ENCODE measurements around the gene AK3. TPM values are rescaled to one million over a fixed set of nuclear protein-coding genes. Genes with fewer than 3 reads are reported as not detected.
A peak's percentile ranks its signal among the peaks of the same experiment; 100 is the strongest.
"Not testable (repeated sequence)": the region's sequence is repeated elsewhere in the genome, so short reads cannot be mapped to it uniquely, and the experiment has no call there.

Gene AK3
- total RNA-seq, 2 donors from 2014 or later: 36.9 to 37.1 TPM

DNA sequence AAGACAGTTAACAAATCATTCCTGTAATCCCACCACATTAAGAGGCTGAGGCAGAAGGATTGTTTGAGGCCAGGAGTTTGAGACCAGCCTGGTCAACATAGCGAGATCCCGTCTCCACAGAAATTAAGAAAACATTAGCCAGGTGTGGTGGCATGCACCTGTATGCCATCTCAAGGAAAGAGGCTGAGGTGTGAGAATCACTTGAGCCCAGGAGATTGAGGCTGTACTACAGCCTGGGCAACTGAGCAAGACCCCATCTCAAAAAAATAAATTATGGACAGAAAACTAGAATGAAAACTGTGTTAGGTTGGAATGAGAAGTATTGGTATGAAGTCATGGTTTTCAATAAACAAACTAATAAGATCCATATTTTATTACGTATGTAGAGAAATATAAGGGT, 23.0 kb upstream of the AK3 start:
- H3K9me3 Mint-ChIP-seq: no peaks in the 10 kb centered on the region
- no peaks in the 10 kb centered on the region for H3K36me3 Mint-ChIP-seq (ENCODE audit: insufficient read depth in 2 of 2)
- H3K4me1 Mint-ChIP-seq (ENCODE audit: low read depth): peaks cover 12% of the 10 kb centered on the region
- peaks cover 16% of the 10 kb centered on the region for H3K27me3 Mint-ChIP-seq (ENCODE audit: low read depth)
- no peak overlapping the region for H3K4me3 Mint-ChIP-seq
- DNase-seq (no peak), ATAC-seq (replicated peaks in 1 of 2) (no peak)
- H3K27ac Mint-ChIP-seq: no peak overlapping the region

DNA sequence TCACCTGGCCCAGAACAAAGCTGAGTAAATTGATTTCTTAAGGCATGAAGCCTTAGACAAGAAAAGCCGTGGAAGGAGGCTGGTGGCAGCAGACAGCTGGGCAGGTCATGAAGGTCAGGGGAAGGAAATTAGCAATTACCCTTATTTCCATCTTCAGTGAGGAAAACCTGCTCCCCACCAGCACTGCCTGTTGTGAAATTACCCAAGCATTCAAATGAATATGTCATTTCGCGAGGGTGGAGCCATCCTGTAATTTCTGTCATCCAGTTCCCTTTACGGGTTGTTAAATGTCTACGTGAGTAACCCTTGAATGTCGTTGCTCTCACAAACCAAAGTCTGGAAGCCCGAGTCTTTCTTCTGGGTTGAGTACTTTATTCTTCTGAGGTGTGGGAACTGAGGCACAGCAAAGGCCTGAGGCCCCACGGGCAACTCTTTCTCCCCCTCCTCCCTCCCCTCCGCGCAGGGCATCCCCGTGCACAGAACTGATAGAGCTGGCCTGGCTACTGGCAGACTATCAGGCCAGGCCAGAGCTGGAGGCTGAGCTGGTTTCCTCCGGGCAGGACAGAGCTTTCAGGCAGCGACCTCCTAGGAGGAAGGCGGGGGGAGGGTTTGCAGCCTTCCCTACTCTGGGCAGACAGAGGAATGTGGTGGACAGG, 22.0 kb upstream of the AK3 start:
- DNase-seq: no peak
- peak overlapping the region; percentile 64 for H3K27ac Mint-ChIP-seq
- ATAC-seq (replicated peaks in 1 of 2): peak; percentile 32 to 44

DNA sequence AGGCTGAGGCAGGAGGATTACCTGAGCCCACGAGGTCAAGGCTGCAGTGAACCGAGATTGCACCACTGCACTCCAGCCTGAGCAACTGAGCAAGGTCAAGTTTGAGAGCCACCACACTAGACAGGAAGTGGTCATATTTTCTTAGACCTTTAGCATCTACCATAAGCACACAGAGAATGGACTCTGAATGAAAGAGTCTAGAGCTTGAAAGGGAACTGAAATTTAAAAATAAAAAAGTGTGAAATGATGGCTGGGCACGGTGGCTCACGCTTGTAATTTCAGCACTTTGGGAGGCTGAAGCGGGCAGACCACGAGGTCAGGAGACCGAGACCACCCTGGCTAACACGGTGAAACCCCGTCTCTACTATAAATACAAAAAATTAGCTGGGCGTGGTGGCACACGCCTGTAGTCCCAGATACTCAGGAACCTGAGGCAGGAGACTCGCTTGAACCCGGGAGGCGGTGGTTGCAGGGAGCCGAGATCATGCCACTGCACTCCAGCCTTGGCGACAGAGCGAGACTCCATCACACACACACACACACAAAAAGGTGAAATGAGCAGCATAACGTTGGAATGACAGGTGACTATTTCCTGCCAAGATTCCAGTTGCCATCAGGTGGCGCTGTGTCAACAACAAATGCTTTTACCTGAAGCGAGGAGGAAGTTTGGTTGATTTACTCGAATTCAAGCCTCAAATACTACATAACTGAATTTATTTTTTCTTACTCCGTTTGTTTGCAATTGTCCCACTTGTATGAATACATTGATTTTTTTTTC, 21.3 kb upstream of the AK3 start:
- Mint-ChIP-seq H3K9me3 (no peaks in the 10 kb centered on the region), H3K36me3 (ENCODE audit: insufficient read depth in 2 of 2) (no peaks in the 10 kb centered on the region), H3K27ac (peak overlapping the region; percentile 64), H3K27me3 (ENCODE audit: low read depth) (peaks cover 16% of the 10 kb centered on the region), H3K4me1 (ENCODE audit: low read depth) (peaks cover 11% of the 10 kb centered on the region), H3K4me3 (peak overlapping the region; percentile 69 to 83)
- ATAC-seq (replicated peaks in 1 of 2): peak; percentile 82 to 85
- DNase-seq: peak; percentile 80 to 81

More for the DNA sequence above, 22.0 kb upstream of the AK3 start:
- Mint-ChIP-seq H3K4me1 (ENCODE audit: low read depth) (peaks cover 11% of the 10 kb centered on the region), H3K36me3 (ENCODE audit: insufficient read depth in 2 of 2) (no peaks in the 10 kb centered on the region), H3K27me3 (ENCODE audit: low read depth) (peaks cover 16% of the 10 kb centered on the region), H3K4me3 (peak overlapping the region; percentile 69 to 83), H3K9me3 (no peaks in the 10 kb centered on the region)

DNA sequence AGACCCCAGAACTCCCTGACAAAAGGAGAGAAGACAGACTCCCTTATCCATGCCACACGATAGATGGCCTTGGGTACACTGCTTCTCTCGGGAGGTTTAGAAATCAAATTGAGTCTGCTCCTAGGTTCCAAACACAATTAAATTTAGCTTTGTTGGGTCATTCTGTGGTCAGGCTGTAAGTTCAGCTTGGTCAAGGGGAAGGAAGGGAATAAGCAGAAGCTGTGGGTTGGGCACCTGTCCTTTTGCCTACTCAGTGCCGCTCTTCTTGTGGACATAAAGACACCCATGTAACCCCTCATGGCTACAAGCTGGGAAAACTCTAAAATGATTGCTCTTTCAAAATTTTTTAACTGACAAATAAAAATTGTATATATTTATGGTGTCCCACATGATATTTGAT, 19.1 kb upstream of the AK3 start:
- H3K27me3 Mint-ChIP-seq (ENCODE audit: low read depth): peaks cover 16% of the 10 kb centered on the region

DNA sequence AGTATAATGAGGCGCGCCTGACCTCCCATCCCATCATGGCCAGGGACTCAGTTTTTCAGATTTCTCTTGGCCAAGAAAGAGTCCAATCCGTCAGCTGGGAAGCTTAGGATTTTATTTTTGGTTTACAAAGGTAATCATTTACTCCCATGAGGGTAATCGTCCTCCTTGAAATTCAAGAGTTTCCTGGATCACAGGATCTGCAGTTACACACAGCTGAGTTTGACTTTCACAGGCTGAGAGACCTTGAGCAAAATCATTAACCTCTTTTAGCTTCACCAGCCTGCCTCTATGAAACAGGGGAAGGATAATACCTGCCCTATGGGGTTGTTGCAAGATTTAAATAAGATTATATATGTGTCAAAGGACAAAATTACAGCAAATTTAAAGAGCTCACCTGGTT, 15.4 kb upstream of the AK3 start:
- Mint-ChIP-seq H3K9me3 (no peaks in the 10 kb centered on the region), H3K27ac (no peak overlapping the region), H3K4me1 (ENCODE audit: low read depth) (no peaks in the 10 kb centered on the region), H3K36me3 (ENCODE audit: insufficient read depth in 2 of 2) (no peaks in the 10 kb centered on the region), H3K27me3 (ENCODE audit: low read depth) (peaks cover 12% of the 10 kb centered on the region), H3K4me3 (no peak overlapping the region)
- ATAC-seq (replicated peaks in 1 of 2) (no peak), DNase-seq (no peak)

More for the DNA sequence above, 19.1 kb upstream of the AK3 start:
- peaks cover 11% of the 10 kb centered on the region for H3K4me1 Mint-ChIP-seq (ENCODE audit: low read depth)
- DNase-seq: no peak
- H3K9me3 Mint-ChIP-seq: no peaks in the 10 kb centered on the region
- H3K36me3 Mint-ChIP-seq (ENCODE audit: insufficient read depth in 2 of 2): no peaks in the 10 kb centered on the region
- no peak overlapping the region for H3K4me3 Mint-ChIP-seq
- ATAC-seq (replicated peaks in 1 of 2): no peak
- no peak overlapping the region for H3K27ac Mint-ChIP-seq

DNA sequence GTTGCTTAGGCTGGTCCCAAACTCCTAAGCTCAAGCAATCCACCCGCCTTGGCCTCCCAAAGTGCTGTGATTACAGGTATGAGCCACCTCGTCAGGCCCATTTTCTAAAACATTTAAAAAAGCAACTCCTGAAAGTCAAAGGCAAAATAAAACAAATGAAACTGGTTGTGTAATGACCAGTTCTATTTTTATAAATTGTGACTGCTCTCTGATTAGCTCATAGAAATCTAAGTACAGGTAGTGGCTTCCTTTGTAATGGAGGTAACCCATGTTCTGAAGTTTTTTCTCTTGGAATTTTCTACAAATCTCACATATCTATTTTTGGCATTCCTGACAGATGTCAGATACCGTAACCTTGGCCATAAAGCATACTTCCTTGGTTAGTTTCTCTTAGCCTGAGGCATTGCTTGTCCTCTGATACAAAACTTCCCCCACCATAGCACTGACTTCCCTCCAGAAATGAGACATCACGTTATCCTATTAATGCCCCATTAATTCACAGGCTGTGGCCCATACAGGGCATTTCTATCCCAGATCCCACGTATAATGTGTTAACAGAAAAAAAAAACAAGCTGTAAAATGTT, 14.1 kb upstream of the AK3 start:
- ATAC-seq (replicated peaks in 1 of 2): no peak
- Mint-ChIP-seq H3K4me3 (no peak overlapping the region), H3K9me3 (no peaks in the 10 kb centered on the region), H3K27me3 (ENCODE audit: low read depth) (peaks cover under 1% of the 10 kb centered on the region), H3K4me1 (ENCODE audit: low read depth) (no peaks in the 10 kb centered on the region), H3K36me3 (ENCODE audit: insufficient read depth in 2 of 2) (no peaks in the 10 kb centered on the region), H3K27ac (no peak overlapping the region)
- DNase-seq: no peak

DNA sequence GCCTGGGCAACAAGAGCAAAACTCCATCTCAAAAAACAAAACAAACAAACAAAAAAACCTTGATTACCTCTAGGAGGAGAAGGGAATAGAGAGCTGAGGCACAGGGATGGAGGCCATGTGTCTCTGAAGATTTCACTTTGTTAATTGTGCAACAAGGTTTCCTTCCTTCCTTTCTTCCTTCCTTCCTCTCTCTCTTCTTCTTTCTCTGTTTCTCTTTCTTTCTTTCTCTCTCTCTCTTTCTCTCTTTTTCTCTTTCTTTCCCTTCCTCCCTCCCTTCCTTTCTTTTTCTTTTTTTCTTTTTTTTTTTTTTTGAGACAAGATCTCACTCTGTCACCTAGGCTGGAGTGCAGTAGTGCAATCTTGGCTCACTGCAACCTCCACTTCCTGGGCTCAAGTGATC, 13.5 kb upstream of the AK3 start:
- not testable (repeated sequence) for H3K27me3 Mint-ChIP-seq (ENCODE audit: low read depth); H3K27ac Mint-ChIP-seq; H3K9me3 Mint-ChIP-seq; ATAC-seq (replicated peaks in 1 of 2); H3K4me1 Mint-ChIP-seq (ENCODE audit: low read depth); DNase-seq; H3K36me3 Mint-ChIP-seq (ENCODE audit: insufficient read depth in 2 of 2); H3K4me3 Mint-ChIP-seq

DNA sequence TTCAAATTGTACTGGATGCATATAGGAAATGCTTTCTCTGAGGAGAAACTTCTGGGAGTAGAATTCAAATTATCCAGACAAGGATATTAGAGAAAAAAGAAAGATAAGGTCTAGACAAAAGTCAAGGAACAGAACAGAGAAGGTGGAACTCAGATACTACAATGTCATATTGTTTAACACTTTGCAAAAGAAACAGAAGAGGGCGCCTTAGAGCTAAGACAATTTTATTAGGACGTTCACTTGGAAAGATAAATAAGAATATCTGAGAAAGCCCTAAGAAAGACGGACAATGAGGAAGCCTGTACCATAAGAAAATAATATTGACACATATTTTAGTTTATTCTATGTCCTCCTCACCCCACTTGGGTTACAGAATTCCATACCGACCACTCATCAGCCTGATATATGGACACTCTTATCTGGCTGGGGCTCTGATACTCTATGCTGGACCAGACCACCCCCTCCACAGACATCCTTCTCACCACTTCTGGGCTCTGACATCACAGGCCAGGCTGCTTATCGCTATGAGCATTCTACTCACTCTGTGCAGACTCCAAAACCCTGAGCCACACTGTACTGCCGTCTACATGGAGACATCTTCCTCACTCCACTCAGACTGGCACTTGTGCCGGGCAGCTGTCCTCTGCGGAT, 9.1 kb upstream of the AK3 start:
- DNase-seq (no peak), ATAC-seq (replicated peaks in 1 of 2) (peak in 1 of 2 donors; percentile 39)
- no peaks in the 10 kb centered on the region for H3K27me3 Mint-ChIP-seq (ENCODE audit: low read depth)
- H3K9me3 Mint-ChIP-seq: no peaks in the 10 kb centered on the region
- peaks cover 21% of the 10 kb centered on the region for H3K4me1 Mint-ChIP-seq (ENCODE audit: low read depth)
- no peaks in the 10 kb centered on the region for H3K36me3 Mint-ChIP-seq (ENCODE audit: insufficient read depth in 2 of 2)
- H3K4me3 Mint-ChIP-seq: no peak overlapping the region
- no peak overlapping the region for H3K27ac Mint-ChIP-seq

DNA sequence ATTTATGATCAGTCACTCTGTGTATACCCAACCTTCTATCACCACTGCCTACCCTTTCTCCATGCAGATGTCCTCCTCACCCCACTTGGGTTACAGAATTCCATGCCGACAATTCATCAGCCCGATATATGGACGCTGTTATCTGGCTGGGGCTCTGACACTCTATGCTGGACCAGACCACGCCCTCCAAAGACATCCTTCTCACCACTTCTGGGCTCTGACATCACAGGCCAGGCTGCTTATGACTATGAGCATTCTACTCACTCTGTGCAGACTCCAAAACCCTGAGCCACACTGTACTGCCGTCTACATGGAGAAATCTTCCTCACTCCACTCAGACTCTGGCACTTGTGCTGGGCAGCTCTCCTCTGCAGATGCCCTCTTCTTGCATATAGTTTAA, 7.6 kb upstream of the AK3 start:
- H3K27ac Mint-ChIP-seq: no peak overlapping the region
- H3K36me3 Mint-ChIP-seq (ENCODE audit: insufficient read depth in 2 of 2): no peaks in the 10 kb centered on the region
- peaks cover 1 to 3% of the 10 kb centered on the region in 2 donors for H3K9me3 Mint-ChIP-seq
- no peaks in the 10 kb centered on the region for H3K27me3 Mint-ChIP-seq (ENCODE audit: low read depth)
- no peak overlapping the region for H3K4me3 Mint-ChIP-seq
- DNase-seq: no peak
- peak in 1 of 2 donors; percentile 49 for ATAC-seq (replicated peaks in 1 of 2)
- peaks cover 27% of the 10 kb centered on the region for H3K4me1 Mint-ChIP-seq (ENCODE audit: low read depth)

DNA sequence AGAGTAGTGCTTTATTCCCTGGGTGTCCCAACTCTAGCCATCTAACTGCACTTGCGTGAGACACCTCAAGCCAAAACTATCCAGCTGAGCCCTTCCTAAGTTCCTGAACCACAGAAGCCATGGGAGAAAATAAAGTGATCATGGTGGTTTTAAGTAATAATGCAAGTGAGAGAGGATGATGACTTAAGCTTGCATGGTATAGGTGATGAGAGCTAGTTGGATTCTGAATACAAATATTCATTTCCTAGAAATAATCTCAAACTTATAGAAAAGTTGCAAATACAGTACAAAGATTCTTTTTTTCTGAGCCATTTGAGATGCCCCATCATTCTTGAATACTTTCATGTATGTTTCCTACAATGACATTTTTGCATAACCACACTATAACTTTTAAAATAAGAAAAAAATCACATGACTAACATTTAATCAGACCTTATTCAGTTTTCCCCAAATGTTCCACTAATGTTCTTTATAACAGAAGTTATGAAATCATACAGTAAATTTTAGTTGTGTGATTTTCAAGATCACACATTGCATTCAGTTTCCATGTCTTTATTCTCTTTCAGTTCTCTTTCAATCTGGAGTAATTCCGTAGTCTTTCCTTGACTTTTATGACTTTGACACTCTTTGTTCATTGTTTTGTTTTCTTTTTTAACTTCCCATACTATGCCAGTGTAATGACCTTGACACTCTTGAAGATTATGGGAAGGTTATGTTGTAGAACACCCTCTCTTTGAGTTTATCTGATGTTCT, 5.5 kb upstream of the AK3 start:
- DNase-seq (no peak), ATAC-seq (replicated peaks in 1 of 2) (peak; percentile 22 to 47)
- Mint-ChIP-seq H3K4me1 (ENCODE audit: low read depth) (peaks cover 45% of the 10 kb centered on the region), H3K4me3 (peak overlapping the region in 1 of 2 donors; percentile 38), H3K27ac (peak overlapping the region; percentile 39), H3K27me3 (ENCODE audit: low read depth) (no peaks in the 10 kb centered on the region), H3K9me3 (peaks cover 1 to 3% of the 10 kb centered on the region in 2 donors), H3K36me3 (ENCODE audit: insufficient read depth in 2 of 2) (no peaks in the 10 kb centered on the region)

DNA sequence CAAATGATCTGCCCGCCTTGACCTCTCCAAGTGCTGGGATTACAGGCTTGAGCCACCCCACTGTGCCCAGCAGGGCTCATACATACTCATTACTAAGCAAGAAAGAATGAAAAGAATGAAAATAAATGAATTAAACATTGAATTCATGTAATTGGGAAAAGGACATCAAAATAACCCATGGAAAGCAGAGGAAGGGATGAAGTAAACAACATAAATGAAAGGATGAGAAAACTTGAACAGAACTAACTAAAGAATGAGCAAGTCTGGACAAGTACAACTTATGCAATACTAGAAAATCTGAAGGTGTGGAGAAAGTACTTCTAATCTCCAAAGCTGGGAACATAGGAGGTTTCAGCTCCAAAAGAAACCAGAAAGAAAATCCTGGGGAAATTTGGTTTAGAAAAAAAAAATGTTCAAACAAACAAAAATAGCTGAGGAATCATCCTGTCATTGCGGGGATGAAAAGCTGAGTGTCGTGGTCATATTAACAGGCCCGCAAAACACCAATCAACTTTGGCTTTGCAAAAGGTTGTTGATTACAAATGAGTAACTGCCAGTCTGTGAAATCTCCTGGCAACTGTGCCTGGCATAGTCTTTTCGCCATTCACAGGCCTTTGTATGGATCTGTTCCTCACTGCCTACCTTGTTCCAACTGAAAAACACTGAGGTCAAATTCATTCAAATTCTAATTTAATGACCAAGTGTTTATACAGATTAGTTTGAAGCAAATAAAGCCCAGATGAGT, 2.3 kb upstream of the AK3 start:
- no peak overlapping the region for H3K27ac Mint-ChIP-seq
- H3K36me3 Mint-ChIP-seq (ENCODE audit: insufficient read depth in 2 of 2): peaks cover 6 to 7% of the 10 kb centered on the region in 2 donors
- no peaks in the 10 kb centered on the region for H3K27me3 Mint-ChIP-seq (ENCODE audit: low read depth)
- DNase-seq: no peak
- ATAC-seq (replicated peaks in 1 of 2): no peak
- H3K4me3 Mint-ChIP-seq: peak overlapping the region in 1 of 2 donors; percentile 3
- H3K9me3 Mint-ChIP-seq: peaks cover 1 to 3% of the 10 kb centered on the region in 2 donors
- peaks cover 58% of the 10 kb centered on the region for H3K4me1 Mint-ChIP-seq (ENCODE audit: low read depth)

DNA sequence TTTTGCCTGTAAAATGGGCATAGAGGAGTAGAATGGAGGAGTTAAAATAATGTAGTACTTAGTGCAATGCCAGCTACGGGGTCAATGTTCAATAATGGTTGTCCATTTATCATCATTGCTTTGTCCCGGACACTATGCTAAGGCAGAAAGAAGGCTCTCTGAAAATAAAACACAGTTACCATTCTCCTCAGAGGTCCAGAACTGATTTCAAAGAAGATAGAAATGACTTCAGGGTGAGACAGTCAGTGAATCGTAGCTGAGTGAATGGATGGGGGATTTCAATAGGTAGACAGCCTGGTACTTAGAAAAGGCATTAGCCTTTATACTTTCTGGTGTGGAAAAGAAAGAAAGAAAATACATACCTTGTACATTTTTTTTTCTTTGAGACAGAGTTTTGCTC, 1.2 kb upstream of the AK3 start:
- Mint-ChIP-seq H3K9me3 (peaks cover 1 to 3% of the 10 kb centered on the region in 2 donors), H3K4me1 (ENCODE audit: low read depth) (peaks cover 61% of the 10 kb centered on the region), H3K27ac (peak overlapping the region; percentile 47), H3K4me3 (peak overlapping the region; percentile 87 to 94), H3K27me3 (ENCODE audit: low read depth) (no peaks in the 10 kb centered on the region), H3K36me3 (ENCODE audit: insufficient read depth in 2 of 2) (peaks cover 6 to 7% of the 10 kb centered on the region in 2 donors)
- no peak for ATAC-seq (replicated peaks in 1 of 2)
- DNase-seq: no peak
